Fibroblast of the conjunctiva (primary cell): ENCODE results near the gene VAT1.
"Not testable (repeated sequence)": the region's sequence is repeated elsewhere in the genome, so short reads cannot be mapped to it uniquely, and the experiment has no call there.

Source experiments
- DNase-seq: peaks from one replicate; pipeline ENCODE4 v3.0.0-alpha.2; 2010; ENCODE audit warnings: low read depth

The VAT1 gene

DNA sequence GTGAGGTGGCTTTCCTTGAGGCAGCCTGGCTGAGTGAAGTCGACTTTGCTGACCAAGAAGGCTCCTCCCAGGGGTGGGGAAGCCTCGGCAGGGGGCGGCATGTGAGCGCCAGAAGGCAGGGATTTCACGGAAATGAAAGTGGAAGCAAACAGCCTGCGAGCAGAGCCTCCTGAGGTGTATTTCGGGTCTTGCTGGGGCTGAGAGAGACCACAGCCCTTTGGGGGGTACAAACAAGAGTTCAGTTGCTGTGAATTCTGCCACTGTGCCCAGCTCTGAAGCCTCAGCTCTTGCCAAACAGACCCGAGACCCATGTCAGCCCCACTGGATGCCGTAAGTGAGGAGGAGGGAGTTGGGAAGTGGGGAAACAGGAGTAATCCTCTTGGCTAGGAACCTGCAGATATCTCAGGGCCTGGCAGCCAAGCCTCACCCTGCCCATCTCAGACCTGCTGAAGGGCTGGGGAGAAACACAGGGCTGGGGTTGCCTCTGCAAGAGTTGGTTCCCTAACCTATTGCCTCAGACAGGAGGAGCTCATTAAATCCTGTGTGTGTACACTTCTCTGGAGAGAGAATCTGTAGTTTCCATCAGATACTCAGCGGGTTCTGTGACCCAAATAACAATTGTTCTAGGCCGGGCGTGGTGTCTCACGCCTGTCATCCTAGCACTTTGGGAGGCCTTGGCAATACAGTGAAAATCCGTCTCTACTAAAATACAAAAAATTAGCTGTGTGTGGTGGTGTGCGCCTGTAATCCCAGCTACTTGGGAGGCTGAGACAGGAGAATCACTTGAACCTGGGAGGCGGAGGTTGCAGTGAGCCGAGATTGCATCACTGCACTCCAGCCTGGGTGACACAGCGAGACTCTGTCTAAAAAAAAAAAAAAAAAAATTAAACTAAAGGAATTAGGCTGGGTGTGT, 15.3 kb downstream of the VAT1 start, which contains the start of gene IFI35:
TSS of gene IFI35 (plus strand) at position 146 of the 913 bp plus-strand sequence. CDS start at position 310, 164 bp downstream.
- peak; percentile 75 for DNase-seq

DNA sequence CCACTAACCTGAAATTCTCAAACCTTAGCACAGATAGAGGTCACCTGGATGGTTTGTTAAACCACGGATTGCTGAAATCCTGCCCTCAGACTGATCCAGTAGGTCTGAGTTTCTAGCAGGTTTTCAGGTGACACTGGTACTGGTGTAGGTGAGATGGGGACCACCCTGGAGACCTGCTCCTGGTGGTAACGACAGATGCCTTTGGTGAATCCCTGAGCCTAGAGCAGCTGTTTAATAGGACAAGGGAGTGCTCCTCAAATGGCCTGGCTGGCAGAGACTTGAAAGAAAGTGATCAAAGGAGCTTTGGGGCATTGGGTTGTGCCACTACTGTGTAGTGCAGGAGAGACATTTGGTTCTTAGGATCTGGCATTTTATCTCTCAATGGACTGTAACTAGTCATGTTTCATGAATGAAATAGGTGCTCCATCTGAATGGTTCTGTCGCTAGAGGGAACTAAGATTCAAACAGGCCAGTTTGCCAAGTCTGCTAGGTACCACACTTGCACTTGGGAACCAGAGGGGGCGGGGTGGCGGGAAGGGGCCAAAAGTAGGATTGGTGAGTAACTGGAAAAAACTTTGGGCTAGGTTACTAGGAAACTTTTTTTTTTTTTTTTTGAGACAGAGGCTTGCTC, 18.5 kb downstream of the VAT1 start:
- no peak for DNase-seq

DNA sequence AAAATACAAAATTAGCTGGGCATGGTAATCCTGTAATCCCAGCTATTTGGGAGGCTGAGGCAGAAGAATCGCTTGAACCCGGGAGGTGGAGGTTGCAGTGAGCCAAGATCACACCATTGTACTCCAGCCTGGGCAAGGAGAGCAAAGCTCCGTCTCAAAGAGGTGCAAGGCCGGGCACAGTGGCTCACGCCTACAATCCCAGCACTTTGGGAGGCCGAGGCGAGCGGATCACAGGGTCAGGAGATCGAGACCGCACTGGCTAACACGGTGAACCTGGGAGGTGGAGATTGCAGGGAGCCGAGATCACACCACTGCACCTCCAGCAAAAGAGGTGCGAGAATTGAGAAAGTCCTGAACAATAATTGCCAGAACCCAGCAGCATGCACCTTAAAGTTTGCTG, 21.3 kb downstream of the VAT1 start:
- DNase-seq: not testable (repeated sequence)

DNA sequence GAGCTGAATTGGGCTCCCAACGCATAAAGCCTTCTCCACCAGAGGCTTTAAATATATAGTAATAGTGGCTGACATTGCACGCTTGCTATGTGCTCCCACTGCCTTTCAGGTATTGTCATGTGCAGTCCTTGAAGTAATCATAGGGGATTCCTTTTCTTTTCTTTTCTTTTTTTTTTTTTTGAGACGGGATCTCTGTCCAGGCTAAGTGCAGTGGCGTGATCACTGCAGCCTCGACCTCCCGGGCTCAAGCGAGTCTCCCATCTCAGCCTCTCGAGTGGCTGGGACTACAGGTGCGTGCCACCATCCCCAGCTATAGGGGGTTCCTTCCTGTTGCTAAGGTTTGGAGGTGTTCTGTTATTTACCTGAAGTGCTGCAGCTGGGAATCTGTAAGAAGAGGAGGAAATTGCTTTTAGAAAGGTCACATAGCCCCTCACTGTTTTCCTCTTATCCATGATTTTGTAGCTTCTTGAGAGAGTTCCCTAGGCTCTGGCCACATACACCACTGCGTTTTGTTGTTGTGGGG, 23.1 kb downstream of the VAT1 start:
- DNase-seq: no peak

DNA sequence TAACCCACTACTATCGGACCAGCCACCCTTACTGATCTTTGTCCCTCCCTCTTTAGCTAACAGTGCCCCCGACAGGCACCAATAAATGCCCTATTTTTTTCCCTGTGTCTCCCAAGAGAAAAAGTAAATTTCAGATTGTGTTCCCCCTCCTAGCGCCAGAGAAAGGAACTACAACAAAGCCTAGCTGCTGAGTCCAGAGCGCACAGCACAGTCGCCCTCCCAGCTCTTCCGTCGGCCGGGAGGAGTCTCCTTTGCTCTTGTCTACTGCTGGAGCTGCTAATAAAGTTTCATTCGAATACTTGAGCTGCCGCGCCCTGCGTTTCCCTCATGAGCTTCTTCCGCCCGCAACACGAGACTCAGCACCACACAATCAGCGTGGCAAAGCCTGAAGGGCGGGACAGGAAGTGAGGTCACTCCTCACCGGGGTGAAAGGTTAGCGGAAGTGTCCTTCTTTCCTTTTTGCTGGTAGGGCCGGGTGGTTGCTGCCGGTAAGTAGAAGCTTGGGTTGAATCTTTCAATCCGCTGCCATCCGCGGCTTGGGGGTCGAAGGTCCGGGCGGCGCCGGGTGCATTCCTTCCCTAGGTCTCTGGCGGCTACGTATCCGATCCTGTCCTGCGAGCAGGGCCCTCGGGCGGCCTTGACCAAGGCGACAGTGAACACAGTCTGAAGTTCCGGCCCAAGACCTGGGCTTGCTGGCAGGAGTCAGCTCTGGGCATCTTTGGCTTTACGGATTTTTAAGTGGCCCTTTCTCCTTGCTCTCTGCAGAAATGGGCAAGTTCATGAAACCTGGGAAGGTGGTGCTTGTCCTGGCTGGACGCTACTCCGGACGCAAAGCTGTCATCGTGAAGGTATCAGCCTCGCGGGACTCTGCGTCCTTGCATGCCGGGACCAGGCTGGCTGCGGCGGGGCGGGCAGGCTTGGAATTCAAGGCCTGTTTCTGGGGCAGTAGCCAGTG, 23.9 kb downstream of the VAT1 start, which contains the start of gene RPL27:
TSS of gene RPL27 (plus strand) at position 436 of the 955 bp plus-strand sequence. CDS start at position 768, 332 bp downstream.
- peak; percentile 100 for DNase-seq

DNA sequence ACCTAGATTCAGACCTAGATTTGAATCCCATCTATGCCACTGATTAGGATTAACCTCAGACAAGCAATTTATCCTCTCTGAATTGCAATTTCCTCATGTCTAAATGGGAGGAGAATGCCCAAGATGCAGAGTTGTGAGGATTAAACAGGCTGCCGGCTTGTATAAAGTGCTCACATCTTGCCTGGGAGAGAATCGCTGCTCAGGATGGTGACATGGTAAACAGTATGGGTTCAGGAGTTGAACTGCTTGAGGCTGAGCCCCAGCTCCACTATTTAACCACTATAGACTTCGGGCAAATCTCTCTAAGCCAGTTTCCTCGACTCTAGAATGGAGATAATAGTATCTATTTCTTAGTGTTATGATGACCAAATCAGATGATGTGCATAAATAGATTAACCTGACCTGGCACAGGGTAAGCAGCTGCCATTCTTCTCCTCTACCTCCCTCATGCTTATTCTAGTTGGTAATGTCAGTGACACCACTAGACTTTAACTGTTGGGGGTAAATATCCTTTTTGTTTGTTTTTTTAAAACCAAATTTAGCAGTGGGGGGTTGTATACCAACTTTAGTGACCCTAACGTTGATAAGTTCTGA, 24.7 kb downstream of the VAT1 start:
- DNase-seq: no peak

DNA sequence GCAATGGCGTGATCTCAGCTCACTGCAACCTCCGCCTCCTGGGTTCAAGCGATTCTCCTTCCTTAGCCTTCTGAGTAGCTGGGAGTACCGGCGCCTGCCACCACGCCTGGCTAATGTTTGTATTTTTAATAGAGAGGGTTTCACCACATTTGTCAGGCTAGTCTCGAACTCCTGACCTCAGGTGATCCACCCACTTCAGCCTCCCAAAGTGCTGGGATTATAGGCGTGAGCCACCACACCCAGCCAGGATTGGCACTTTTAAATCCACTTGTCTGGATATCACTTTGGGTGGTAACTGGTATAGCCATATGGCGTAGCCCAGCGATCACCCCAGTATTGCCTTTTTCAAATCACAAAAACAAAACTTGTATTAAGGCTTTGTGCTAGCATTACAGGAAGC, 28.3 kb downstream of the VAT1 start:
- not testable (repeated sequence) for DNase-seq

DNA sequence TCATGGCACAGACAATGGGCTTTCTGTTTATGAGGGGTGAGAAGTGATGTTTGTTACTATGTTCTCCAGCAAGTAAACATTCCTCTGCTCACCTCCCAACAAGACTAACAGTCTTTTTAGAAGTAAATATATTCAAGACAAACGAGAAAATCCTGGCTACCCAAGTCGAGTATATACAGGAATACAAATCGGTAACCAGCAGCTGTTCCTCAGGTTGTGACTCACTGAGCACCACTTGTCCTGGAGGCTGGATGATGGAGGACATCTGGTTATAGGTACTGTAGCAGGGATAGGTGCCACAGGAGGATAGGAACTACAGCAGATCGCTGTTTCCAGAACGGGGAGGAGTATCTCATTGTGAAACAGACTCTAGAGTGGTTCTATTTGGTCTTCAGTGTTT, 29.3 kb downstream of the VAT1 start:
- DNase-seq: no peak

DNA sequence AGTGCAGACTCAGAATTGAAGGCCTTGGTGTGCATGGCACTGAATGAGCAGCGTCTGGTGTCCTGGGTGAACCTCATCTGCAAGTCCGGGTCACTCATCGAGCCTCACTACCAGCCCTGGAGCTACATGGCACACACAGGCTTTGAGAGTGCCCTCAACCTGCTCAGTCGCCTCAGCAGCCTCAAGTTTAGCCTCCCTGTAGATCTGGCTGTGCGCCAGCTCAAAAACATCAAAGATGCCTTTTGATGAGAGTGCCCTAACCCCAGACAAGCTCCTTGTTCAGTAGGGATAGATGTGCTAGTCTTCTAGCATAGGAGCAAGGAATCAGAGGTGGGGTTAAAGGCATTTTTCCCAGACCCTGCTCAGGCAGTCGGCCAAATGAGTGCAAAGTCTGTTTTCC, 30.7 kb downstream of the VAT1 start:
- no peak for DNase-seq

DNA sequence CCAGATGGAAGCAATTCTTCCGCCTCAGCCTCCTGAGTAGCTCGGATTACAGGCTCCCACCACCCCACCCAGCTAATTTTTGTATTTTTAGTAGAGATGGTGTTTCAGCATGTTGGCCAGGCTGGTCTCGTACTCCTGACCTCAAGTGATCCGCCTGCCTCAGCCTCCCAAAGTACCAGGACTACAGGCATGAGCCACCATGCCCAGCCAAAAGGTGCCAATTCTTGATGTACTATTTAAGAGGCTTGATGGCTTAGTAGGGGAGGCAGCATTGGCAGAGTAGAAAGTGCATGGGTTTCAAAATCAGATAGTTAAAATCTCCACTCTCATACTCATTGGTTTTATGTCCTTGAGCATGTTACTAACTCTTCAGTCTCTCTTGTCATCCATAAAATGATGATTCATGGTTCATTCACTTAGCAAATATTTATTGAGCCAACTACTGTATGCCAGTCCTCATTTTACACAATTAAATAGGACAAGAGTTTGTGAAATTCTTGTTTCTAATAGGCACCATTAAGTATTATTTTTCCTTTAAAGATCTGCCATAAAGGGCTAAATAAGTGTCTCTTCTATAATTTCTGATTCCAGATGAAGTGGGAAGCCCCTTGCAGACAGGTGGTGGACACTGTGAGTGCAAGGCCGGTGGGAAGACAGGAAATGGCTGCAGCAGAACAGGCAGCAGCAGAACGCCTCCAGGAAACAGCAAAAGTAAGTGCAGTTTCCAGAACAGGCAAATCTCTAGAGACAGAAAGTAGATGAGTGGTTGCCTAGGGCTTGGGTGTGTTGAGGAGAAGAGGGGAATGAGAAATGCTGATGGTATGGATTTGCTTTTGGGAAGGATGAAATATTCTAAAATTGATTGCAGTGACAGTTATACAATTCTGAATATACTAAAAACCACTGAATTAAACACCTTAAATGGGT, 32.2 kb downstream of the VAT1 start:
- DNase-seq: no peak

DNA sequence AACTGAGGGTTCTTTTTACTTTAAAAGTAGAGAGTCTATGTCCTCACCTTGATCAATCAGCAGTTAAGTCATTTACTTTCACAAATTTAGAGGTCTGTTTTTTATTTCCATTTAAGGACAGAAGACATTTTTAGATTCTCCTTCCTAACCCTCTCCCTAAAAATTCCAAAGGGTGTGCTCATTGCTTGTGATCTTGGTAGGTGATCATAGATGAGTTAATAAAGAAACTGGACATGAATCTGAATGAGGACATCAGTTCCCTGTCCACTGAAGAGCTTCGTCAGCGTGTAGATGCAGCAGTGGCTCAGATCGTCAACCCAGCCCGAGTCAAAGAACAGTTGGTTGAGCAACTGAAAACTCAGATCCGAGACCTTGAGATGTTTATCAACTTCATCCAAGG, 33.0 kb downstream of the VAT1 start:
- no peak for DNase-seq

DNA sequence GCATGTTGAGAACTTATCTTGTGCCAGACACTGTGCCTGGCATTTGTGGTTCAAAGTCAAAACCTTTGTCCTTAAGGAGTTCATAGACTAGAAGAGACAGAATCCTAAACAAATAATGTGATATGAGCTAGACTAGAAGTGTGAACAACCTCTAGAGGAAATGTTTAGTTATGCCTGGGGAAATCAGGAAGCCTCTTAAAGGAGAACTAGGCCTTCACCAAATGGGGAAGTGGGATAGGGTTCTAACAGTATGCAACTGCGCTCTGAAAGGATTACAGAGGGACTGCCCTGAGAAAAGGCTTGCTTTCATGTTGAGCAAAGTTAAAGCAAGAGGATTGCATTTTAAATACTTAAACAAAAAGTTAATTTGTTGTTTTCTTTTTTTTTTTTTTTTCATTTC, 37.0 kb downstream of the VAT1 start:
- no peak for DNase-seq

DNA sequence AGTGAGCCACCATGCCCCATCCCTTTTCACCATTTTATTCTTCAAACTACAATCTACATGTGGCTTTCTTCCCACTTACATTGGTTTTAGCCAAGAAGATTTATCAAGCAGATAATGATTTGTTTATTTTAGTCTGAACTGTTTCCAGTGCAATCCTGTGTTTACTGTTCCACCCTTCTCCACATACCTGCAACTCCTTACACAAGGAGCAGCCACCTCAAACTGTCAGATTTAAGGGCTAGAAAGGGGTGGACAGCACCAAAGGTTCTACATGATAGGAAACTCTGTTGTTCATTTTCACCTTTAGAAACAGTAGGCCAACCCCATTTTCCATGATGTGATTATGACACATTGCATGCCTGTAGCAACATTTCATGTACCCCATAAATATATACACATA, 39.9 kb downstream of the VAT1 start:
- no peak for DNase-seq

DNA sequence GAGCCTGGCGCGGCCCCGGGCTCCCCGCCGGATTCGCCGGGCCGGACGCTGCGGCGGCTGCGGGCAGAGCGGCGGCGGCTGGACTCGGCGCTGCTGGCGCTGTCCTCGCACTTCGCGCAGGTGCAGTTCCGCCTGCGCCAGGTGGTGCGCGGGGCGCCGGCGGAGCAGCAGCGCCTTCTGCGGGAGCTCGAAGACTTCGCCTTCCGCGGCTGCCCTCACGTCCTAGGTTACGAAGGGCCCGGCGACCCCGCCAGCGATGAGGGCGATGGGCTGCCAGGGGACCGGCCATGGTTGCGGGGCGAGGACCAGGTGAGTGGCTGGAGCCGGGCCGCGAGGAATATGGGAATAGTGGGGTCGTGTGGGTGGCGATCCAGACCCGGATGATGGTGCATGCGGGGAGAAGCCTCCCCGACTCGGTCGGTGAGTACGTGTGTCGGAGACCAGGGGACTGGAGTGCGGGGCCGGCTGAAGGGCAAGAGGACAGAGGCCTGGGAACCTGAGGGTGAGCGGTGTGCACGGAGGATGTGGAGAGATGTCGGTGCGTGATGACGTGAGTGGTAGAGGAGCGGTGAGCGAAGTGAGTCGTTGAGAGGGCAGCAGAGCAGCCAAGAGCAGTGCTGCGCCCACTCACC, 41.3 kb downstream of the VAT1 start:
- DNase-seq: no peak

DNA sequence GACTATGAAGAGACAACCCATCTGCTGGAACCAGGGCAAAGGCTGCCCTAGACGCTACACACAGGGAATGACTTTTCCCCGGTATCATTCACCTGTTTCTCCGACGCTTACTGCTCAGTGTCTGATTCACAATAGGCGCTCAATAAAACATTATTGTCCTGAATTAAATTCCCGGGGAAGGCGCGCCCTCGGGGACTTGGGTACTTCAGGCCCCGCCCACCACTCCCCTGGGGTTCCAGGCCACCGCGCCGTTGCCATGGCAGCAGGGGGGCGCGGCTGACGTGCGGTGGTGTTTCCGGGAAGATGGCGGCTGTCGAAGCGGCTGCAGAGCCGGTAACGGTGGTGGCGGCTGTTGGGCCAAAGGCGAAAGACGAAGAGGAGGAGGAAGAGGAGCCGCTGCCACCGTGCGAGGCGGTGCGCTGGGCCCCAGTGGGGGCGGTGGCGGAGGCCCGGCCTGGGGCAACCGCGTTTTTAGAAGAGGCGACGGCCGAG, 41.9 kb downstream of the VAT1 start, which contains the start of gene RUNDC1:
TSS of gene RUNDC1 (plus strand) at position 292 of the 492 bp plus-strand sequence. CDS start at position 304, 12 bp downstream.
- DNase-seq: peak; percentile 61

DNA sequence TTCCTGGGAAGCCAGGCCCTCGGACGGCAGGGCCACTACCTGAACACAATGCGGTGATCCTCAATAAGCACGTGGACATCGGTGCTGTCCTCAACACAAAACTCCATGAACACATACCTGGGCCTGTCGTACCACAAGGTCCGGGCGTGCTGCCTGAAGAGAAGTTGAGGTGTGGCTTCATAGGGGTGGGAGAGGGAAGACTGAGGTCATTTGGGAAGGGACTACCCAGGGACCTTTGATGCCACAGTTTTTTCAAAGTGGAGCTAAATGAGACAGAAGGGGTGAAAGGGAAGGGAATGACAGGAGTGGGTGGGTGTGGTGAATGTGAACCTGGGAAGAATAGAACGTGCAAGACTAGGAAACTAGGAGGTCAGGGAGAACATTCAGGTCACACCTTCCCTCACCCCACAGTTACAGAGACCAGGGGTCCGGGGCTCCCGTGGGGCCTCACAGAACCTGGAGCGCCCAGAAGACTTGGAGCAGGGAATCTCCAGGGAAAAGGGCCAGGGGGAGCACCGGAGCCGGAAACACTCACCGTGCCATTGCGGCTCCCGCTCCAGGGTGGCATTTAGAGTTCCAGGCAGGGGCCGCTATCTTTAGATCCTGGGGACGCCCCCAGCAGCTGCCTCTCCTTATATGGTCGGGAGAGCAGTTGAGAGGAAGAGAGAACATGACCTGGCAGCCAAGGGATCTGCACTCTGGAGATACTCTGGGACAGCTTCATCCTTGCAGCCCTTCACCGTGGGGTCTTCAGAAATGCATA, 42.5 kb downstream of the VAT1 start, which contains the start of gene PTGES3L:
TSS of gene PTGES3L (minus strand) at position 570 of the 763 bp plus-strand sequence. CDS start at position 543, 27 bp downstream.
- DNase-seq: no peak

DNA sequence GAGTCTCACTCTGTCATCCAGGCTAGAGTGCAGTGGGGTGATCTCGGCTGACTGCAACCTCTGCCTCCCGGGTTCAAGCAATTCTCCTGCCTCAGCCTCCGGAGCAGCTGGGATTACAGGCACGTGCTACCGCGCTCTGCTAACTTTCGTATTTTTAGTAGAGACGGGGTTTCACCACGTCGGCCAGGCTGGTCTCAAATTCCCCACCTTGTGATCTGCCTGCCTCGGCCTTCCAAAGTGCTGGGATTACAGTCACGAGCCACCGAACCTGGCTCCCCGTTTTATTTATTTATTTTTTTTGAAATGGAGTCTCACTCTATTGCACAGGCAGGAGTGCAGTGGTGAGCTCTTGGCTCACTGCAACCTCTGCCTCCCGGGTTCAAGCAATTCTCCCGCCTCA, 46.5 kb downstream of the VAT1 start:
- DNase-seq: not testable (repeated sequence)

DNA sequence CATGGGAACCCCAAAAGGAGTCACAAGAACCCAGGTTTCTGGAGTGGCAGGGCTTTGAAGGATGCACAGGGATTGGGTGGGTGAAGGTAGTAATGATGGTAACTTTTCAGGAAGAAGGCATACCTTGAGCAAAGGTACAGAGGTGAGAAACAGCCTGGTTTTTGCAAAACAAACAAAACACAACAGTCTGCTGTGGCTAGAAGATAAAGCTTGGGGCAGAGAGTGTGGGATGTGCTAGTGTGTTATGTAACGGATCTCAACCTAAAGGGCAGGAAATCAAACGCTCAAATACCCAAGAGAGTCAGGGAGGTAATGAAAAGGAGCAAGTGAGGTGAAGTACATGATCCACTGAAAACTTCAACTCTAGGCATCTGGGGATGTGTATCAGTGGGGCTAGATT, 46.9 kb downstream of the VAT1 start:
- no peak for DNase-seq
